ENCODE measurements around the gene UNC119. TPM values are rescaled to one million over a fixed set of nuclear protein-coding genes. Genes with fewer than 3 reads are reported as not detected.

UNC119 gene
- total and polyA plus RNA-seq, 2 of the 13 experiments (the other 11 are each of a cell fraction or from before 2014, with no cell fraction given), result 10.4 to 63.1 TPM

DNA sequence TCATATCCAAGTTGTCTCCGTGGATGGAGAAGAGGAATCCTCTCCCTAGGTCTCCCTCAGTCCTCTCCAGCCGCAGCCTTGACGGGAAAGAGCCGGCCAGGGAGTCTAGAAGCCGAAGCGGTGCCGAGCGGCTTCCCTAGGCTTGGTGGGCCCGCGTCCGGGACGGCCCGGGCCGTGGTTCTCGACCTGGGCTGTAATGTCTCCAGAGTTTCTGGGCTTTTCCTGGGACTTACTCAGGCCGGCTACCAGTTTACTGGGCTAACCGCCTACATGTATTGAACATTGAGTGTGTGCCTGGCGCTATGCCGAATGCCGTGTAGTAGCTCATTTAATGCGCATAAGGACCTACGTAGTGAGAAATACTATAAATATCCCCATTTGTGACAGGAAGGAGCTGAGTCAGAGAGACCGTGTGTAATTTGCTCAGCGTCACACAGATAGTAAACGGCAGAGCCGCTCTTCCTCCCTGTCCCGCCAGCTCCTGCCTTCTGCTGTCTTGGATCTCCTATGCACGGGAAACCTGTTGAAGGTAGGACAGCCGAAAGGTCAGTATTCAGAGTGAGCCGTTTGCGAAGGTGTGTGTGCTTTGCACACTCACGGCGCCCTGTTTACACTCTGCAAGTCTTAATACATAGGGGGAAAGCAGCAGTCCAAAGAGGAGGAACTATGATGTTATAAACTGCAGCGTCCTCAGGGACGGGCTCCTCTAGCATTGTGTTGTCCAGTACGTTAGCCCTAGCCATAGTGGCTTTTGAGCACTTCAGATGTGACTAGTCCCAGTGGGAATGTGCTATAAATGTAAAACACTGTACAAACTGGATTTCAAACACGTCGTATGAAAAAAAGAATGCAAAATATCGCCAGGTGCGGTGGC is 47.1 kb upstream of the UNC119 start (continued):
- TF ChIP-seq ZNF691 (CRISPR knock-in tag; IDR thresholded peaks at IDR 0.05; ENCODE audit: borderline replicate concordance, low read depth) (no peak), HDAC2 (CRISPR knock-in tag; IDR thresholded peaks at IDR 0.05) (no peak; the same call in 1 of the 2 replicates), RBFOX2 (IDR thresholded peaks at IDR 0.05; ENCODE audit: low read depth, low read length) (0 out of 2 replicates have a peak, but pooled peaks have one; percentile 3), SMAD3 (CRISPR knock-in tag; IDR thresholded peaks at IDR 0.05) (no peak), TAF1 (CRISPR knock-in tag; IDR thresholded peaks at IDR 0.05) (peak; percentile 27; the same call in 1 of the 2 replicates), DPF2 (CRISPR knock-in tag; IDR thresholded peaks at IDR 0.05; ENCODE audit: borderline replicate concordance, low read depth) (no peak), TEAD3 (CRISPR knock-in tag; optimal IDR thresholded peaks at IDR 0.05; ENCODE audit: borderline replicate concordance) (peak; percentile 24), UBTF (CRISPR knock-in tag; IDR thresholded peaks at IDR 0.05) (peak; percentile 93), ZNF672 (CRISPR knock-in tag; IDR thresholded peaks at IDR 0.05) (no peak), FLYWCH1 (CRISPR knock-in tag; IDR thresholded peaks at IDR 0.05) (peak; percentile 51; the same call in 1 of the 2 replicates), ZHX2 (IDR thresholded peaks at IDR 0.05; ENCODE audit: low read depth) (0 out of 2 replicates have a peak, but pooled peaks have one; percentile 10), ZHX2 (CRISPR knock-in tag; IDR thresholded peaks at IDR 0.05; ENCODE audit: borderline replicate concordance) (no peak), ZNF614 (CRISPR knock-in tag; IDR thresholded peaks at IDR 0.05; ENCODE audit: borderline replicate concordance) (no peak), ZBTB7B (CRISPR knock-in tag; IDR thresholded peaks at IDR 0.05) (no peak), ZFP82 (CRISPR knock-in tag; IDR thresholded peaks at IDR 0.05; ENCODE audit: borderline replicate concordance) (0 out of 2 replicates have a peak, but pooled peaks have one; percentile 21), SSRP1 (CRISPR knock-in tag; IDR thresholded peaks at IDR 0.05) (no peak), ZBTB21 (CRISPR knock-in tag; IDR thresholded peaks at IDR 0.05) (no peak), BCL6 (CRISPR knock-in tag; IDR thresholded peaks at IDR 0.05) (0 out of 2 replicates have a peak, but pooled peaks have one; percentile 6), FOSL1 (CRISPR knock-in tag; IDR thresholded peaks at IDR 0.05; ENCODE audit: borderline replicate concordance) (no peak), MLX (CRISPR knock-in tag; IDR thresholded peaks at IDR 0.05) (no peak), ZNF792 (CRISPR knock-in tag; IDR thresholded peaks at IDR 0.05) (0 out of 2 replicates have a peak, but pooled peaks have one; percentile 12)
